HUES6 (cell line): ENCODE results near the gene PRDX5.

Experiments used
- H3K27ac ChIP-seq: 2 replicates; pipeline ENCODE4 v1.7.0; 2013; ENCODE audit warnings: low read depth, mild to moderate bottlenecking, low read length, inconsistent platforms
- H3K27me3 ChIP-seq: 2 replicates; pipeline ENCODE4 v1.6.1; 2013; ENCODE audit warnings: low read length; ENCODE audit not compliant: control insufficient read depth, insufficient read depth
- H3K36me3 ChIP-seq: 2 replicates; pipeline ENCODE4 v1.6.1; 2013; ENCODE audit warnings: low read length; ENCODE audit not compliant: control insufficient read depth, insufficient read depth
- H3K4me1 ChIP-seq: 2 replicates; pipeline ENCODE4 v1.6.1; 2013; ENCODE audit warnings: low read length; ENCODE audit not compliant: control insufficient read depth, insufficient read depth
- H3K4me3 ChIP-seq: 2 replicates; pipeline ENCODE4 v1.5.1; 2013; ENCODE audit warnings: low read depth, low read length
- H3K9ac ChIP-seq: one replicate; pipeline ENCODE4 v1.6.1; 2013; ENCODE audit warnings: mild to moderate bottlenecking, low read length
- H3K9me3 ChIP-seq: 2 replicates; pipeline ENCODE4 v1.6.1; 2013; ENCODE audit warnings: low read depth, low read length; ENCODE audit not compliant: control insufficient read depth, insufficient read depth

The PRDX5 gene

DNA sequence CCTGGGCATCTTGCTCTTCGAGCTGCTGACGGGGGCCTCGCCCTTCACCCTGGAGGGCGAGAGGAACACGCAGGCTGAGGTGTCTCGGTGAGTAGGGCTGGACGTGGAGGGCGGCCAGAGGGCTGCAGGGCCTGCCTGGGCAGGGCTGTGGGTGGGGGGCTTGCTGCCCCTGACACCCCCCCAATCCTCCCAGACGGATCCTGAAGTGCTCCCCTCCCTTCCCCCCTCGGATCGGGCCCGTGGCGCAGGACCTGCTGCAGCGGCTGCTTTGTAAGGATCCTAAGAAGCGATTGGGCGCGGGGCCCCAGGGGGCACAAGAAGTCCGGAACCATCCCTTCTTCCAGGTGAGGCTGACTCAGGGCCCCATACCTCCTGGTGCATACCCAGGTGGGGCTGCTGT lies 43.7 kb downstream of the PRDX5 start:
- Histone ChIP-seq H3K9ac (no peak overlapping the region), H3K36me3 (peaks cover 57% of the 10 kb centered on the region), H3K27me3 (no peaks in the 10 kb centered on the region), H3K9me3 (no peaks in the 10 kb centered on the region), H3K27ac (no peak overlapping the region), H3K4me3 (no peak overlapping the region), H3K4me1 (peaks cover 30% of the 10 kb centered on the region)

DNA sequence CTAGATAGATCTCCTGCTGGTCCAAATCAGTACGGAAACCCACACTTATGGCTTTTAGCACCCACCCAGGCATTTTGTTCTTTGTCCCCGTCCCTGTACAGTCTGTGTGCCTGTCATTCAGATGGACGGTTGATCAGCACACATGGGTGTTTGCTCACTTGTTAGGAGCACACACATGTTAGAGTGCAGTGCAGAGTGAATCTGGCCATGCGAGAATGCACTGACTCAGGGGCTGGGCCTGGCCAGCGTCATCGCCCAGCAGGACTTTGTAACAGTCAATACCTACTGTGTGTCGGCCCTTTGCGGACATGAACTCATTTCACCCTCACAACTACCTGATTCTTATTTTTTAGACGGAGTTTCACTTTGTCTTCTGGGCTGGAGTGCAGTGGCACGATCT lies 44.4 kb downstream of the PRDX5 start:
- H3K36me3 ChIP-seq, result peaks cover 59% of the 10 kb centered on the region
- peaks cover 25% of the 10 kb centered on the region for H3K4me1 ChIP-seq
- no peaks in the 10 kb centered on the region for H3K9me3 ChIP-seq
- no peak overlapping the region for H3K4me3 ChIP-seq
- no peak overlapping the region for H3K9ac ChIP-seq
- H3K27me3 ChIP-seq, result no peaks in the 10 kb centered on the region
- no peak overlapping the region for H3K27ac ChIP-seq

DNA sequence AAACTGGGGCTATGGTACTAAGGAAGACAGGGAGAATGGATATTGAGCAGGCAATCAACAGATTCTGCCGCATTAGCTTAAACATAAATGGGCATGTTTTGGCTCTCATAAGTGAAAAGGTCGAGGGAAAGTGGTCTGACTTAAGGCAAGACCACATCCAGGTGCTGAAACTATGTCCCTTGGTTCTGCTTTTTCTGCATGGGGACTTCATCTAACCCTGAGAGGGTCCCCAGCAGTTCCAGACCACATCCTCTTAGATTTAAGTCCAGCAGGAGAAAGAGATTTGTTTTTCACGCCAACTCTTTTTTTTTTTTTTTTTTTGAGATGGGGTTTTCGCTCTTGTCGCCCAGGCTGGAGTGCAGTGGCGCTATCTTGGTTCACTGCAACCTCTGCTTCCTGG lies 46.5 kb downstream of the PRDX5 start:
- H3K4me3 ChIP-seq, result no peak overlapping the region
- no peak overlapping the region for H3K9ac ChIP-seq
- no peaks in the 10 kb centered on the region for H3K9me3 ChIP-seq
- H3K36me3 ChIP-seq, result peaks cover 70% of the 10 kb centered on the region
- H3K27ac ChIP-seq, result no peak overlapping the region
- no peaks in the 10 kb centered on the region for H3K27me3 ChIP-seq
- H3K4me1 ChIP-seq, result peaks cover 11% of the 10 kb centered on the region

DNA sequence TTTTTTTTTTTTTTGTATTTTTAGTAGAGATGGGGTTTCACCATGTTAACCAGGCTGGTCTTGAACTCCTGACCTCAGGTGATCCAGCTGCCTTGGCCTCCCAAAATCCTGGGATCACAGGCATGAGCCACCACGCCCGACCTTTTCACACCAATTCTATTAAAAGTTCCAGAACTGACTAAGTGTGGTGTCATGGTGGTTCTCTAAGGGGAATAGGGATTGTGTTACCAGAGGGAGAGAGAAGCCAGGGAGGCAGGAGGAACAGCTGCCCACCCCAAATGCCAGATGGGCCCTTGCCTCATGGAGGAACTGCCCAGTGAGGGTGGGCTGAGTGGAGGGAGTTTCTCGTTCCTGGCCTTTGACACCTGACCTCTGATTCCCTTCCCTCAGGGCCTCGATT lies 47.0 kb downstream of the PRDX5 start:
- no peaks in the 10 kb centered on the region for H3K27me3 ChIP-seq
- H3K4me1 ChIP-seq, result peaks cover 7% of the 10 kb centered on the region
- H3K27ac ChIP-seq, result no peak overlapping the region
- peaks cover 74% of the 10 kb centered on the region for H3K36me3 ChIP-seq
- H3K9ac ChIP-seq, result no peak overlapping the region
- H3K4me3 ChIP-seq, result no peak overlapping the region
- H3K9me3 ChIP-seq, result no peaks in the 10 kb centered on the region

DNA sequence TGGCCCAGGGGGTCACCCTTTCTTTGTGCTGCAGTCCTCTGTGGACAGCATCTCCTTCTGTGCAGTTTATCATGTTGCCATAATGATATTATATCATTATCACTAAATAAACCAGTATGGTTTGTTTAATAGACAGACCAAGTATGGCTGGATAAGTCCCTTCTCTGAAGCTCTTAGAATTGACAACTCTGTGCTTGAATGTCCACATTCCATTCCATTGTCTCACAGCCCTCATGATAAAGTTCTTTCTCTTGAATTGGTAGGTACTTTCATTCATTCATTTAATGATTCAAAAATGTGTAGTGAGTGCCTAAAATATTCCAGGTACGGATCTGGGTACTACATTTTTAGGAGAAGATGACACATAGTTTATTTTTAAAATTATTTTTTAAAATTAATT lies 48.8 kb downstream of the PRDX5 start:
- no peak overlapping the region for H3K4me3 ChIP-seq
- no peaks in the 10 kb centered on the region for H3K27me3 ChIP-seq
- no peak overlapping the region for H3K27ac ChIP-seq
- no peak overlapping the region for H3K9ac ChIP-seq
- no peaks in the 10 kb centered on the region for H3K4me1 ChIP-seq
- no peaks in the 10 kb centered on the region for H3K9me3 ChIP-seq
- peaks cover 64% of the 10 kb centered on the region for H3K36me3 ChIP-seq

DNA sequence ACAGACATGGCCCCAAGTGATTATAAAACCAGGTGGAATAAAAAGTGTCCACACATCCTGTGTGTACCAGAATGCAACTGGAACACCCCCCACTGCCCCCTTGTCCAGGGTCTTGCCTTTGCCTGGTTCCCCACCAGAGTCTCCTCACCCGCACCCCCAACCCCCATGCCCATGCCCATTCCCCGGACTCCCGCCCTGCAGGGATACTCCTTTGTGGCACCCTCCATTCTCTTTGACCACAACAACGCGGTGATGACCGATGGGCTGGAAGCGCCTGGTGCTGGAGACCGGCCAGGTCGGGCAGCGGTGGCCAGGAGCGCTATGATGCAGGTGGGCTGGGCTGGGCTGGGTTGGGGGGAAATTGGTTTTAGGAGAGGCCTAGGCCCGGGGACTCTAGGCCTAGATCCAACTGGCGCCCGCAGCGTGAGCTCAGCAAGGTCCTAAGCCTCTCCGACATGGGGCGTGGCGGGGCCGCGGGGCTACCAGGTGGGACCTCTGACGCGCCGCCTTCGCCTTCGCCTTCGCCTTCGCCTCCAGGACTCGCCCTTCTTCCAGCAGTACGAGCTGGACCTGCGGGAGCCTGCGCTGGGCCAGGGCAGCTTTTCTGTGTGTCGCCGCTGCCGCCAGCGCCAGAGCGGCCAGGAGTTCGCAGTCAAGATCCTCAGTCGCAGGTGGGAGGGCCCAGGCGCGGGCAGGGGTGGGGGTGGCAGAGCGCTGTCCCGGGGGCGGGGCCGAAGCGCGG lies 50.2 kb downstream of the PRDX5 start:
- Histone ChIP-seq H3K36me3 (peaks cover 52% of the 10 kb centered on the region), H3K4me3 (no peak overlapping the region), H3K9ac (no peak overlapping the region), H3K4me1 (peaks cover 4% of the 10 kb centered on the region; the same call in 1 of the 2 replicates), H3K27me3 (no peaks in the 10 kb centered on the region), H3K27ac (no peak overlapping the region), H3K9me3 (no peaks in the 10 kb centered on the region)

- Histone ChIP-seq H3K27ac (no peak overlapping the region), H3K9me3 (no peaks in the 10 kb centered on the region), H3K4me3 (no peak overlapping the region), H3K27me3 (no peaks in the 10 kb centered on the region), H3K4me1 (peaks cover 6% of the 10 kb centered on the region; the same call in 1 of the 2 replicates), H3K36me3 (peaks cover 46% of the 10 kb centered on the region), H3K9ac (no peak overlapping the region)
Measured at GRCh38 chr11:64368673-64369074, 50.8 kb downstream of the PRDX5 start.

- Histone ChIP-seq H3K9me3 (no peaks in the 10 kb centered on the region), H3K36me3 (peaks cover 38% of the 10 kb centered on the region), H3K4me1 (peaks cover 7% of the 10 kb centered on the region; the same call in 1 of the 2 replicates), H3K27ac (no peak overlapping the region), H3K27me3 (no peaks in the 10 kb centered on the region), H3K9ac (no peak overlapping the region), H3K4me3 (no peak overlapping the region)
Measured at GRCh38 chr11:64369440-64370421, 51.8 kb downstream of the PRDX5 start.

GRCh38 chr11:64371201-64371600 lies 53.3 kb downstream of the PRDX5 start:
- Histone ChIP-seq H3K27me3 (no peaks in the 10 kb centered on the region), H3K9ac (no peak overlapping the region), H3K9me3 (no peaks in the 10 kb centered on the region), H3K36me3 (peaks cover 26% of the 10 kb centered on the region), H3K27ac (no peak overlapping the region), H3K4me3 (no peak overlapping the region), H3K4me1 (peaks cover 7% of the 10 kb centered on the region; the same call in 1 of the 2 replicates)
